Measurements from ENCODE around the gene THY1.

GRCh38 chr11:119472186-119472855 is 49.3 kb upstream of the THY1 start:
- TF ChIP-seq, protein P1, sequence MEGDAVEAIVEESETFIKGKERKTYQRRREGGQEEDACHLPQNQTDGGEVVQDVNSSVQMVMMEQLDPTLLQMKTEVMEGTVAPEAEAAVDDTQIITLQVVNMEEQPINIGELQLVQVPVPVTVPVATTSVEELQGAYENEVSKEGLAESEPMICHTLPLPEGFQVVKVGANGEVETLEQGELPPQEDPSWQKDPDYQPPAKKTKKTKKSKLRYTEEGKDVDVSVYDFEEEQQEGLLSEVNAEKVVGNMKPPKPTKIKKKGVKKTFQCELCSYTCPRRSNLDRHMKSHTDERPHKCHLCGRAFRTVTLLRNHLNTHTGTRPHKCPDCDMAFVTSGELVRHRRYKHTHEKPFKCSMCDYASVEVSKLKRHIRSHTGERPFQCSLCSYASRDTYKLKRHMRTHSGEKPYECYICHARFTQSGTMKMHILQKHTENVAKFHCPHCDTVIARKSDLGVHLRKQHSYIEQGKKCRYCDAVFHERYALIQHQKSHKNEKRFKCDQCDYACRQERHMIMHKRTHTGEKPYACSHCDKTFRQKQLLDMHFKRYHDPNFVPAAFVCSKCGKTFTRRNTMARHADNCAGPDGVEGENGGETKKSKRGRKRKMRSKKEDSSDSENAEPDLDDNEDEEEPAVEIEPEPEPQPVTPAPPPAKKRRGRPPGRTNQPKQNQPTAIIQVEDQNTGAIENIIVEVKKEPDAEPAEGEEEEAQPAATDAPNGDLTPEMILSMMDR (IDR thresholded peaks at IDR 0.05 in 2 of 3, conservative IDR thresholded peaks at IDR 0.05 in 1 of 3; ENCODE audit: borderline replicate concordance in 1 of 3, insufficient read depth in 1 of 3, low read depth in 2 of 3, low read length in 2 of 3) = no peak
- TF ChIP-seq RAD21 (IDR thresholded peaks at IDR 0.05; ENCODE audit: low read depth) (no peak), CEBPB (IDR thresholded peaks at IDR 0.05; ENCODE audit: low read depth) (no peak), REST (IDR thresholded peaks at IDR 0.05; ENCODE audit: low read depth) (no peak), SP1 (IDR thresholded peaks at IDR 0.05; ENCODE audit: low read depth) (no peak), POLR2AphosphoS5 (IDR thresholded peaks at IDR 0.05; ENCODE audit: low read depth, low read length) (no peak), EZH2phosphoT487 (IDR thresholded peaks at IDR 0.05; ENCODE audit: borderline replicate concordance) (no peak), FOSL1 (IDR thresholded peaks at IDR 0.05; ENCODE audit: low read depth) (no peak), EZH2 (IDR thresholded peaks at IDR 0.05) (no peak), SRF (IDR thresholded peaks at IDR 0.05; ENCODE audit: low read depth) (no peak), ZFX (IDR thresholded peaks at IDR 0.05) (no peak)
